Posterior cingulate gyrus (tissue), 11 donors: Measurements from ENCODE around the gene CCDC78.

ENCODE experiments used
- DNase-seq, 10 donors: peaks; one replicate each; pipeline versions ENCODE4 v3.0.0 to v3.0.0-alpha.2; 2020 to 2021; ENCODE audit warnings: mixed read lengths in 3 of 10
- intact Hi-C: fragments of 100-400 bp; cut with DNase I; formaldehyde crosslinking; loops from one replicate; pipeline ENCODE4 v1.15.1; 2023

CCDC78 gene

GRCh38 chr16:673399-673991, 52.7 kb downstream of the CCDC78 start:
- DNase-seq: no peak
- intact Hi-C loops: no loop called here

GRCh38 chr16:672851-673250, 53.4 kb downstream of the CCDC78 start:
- DNase-seq: no peak
- intact Hi-C loops: no loop called here
